ENCODE data around the gene METAP1D.
"Not testable (repeated sequence)": the region's sequence is repeated elsewhere in the genome, so short reads cannot be mapped to it uniquely, and the experiment has no call there.

METAP1D gene

DNA sequence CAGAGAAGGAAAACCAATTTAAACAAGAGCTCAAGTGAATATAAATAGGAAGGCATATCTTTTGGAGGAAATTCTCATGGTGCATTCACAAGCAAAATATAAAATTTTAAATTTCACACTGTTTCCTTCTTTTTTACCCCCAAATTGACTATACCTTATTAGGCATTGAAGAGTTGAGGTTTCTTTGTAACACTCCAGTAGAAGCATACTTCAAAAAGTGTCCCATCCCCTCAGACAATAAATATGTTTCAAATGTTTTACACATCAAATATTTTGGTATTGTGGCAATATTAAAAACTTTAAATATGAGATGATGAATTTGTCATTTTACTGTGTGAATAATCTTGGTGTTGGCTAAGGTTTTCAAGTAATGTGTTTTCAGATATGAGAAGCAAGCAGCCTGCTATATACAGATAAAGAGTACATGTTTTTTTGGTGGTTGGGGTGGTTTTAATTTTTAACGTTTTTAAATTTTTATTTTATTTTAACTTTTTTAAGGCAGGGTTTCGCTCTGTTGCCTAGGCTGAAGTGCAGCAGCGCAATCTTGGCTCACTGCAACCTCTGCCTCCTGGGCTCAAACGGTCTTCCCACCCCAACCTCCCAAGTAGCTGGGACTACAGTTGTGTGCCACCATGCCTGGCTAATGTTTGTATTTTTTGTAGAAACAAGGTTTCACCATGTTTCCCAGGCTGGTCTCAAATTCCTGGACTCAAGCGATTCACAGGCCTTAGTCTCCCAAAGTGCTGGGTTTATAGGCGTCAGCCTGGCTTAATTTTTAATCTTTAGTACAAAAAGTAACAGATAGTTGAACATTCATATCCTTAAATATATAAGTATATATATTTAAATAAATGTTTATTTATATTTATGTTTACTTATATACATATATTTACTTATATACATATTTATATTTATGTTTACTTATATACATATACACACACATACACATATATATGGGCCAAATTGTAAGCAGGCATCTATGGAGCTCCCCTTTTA, 49.1 kb downstream of the METAP1D start:
- no peak for DNase-seq (ENCODE audit: low read depth)

DNA sequence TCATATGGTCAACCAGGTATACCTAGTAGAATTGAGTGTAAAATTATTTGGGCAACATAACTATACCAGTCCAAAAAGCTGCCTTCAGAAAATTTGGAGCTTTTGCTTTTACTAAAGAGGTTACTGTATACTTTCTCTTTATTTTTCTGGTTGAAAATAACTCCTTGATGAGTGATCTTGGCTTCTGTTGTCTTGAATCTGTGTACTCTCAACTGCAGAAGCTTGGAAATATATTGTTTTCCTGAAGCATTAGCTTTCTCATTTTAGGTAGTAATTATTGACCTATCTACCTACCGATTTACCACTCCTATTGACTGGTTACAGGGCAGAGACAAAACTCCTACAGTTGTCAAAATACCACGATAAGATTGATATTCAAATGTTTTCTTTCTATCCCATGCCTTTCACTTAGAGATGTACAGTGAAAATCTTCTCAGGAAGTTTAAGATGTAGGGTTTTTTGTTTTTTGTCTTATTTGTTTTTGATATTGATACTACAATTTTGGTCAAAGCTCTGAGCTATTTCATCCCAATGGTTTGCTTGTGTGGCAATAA, 49.9 kb downstream of the METAP1D start:
- DNase-seq (ENCODE audit: low read depth), result no peak

DNA sequence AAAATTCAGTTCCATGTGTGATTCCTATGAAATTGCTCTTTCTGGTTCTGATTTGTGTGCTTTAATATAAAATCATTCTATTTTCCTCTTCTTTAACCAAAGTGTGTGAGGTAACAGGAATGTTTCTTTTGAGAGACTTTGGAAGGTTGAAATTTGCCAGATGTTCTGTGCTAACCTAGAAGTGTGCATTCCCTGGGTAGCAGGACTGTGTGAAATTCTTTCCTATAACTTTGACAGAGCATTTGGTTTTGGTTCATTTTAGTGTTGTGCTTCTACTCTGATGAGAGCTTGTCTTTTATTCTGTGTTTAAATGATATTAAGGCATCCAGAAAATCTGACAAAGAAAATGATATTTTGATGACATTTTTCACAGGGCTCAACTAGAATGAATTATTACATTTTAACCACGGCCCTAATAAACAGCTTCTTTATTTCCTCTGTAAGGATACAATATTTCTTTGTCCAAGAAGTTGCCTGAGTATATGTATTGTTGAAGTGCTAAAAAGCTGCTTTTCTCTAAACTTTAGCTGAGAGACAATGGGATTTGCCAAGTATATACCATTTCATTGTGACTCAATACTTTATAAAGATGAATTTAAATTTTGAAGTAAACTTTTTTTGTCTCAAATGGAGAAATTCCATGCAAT, 50.8 kb downstream of the METAP1D start:
- no peak for DNase-seq (ENCODE audit: low read depth)

GRCh38 chr2:172052000-172052983, 52.5 kb downstream of the METAP1D start:
- no peak for DNase-seq (ENCODE audit: low read depth)

GRCh38 chr2:172053486-172053885, 53.7 kb downstream of the METAP1D start:
- no peak for DNase-seq (ENCODE audit: low read depth)

GRCh38 chr2:172056293-172056692, 56.5 kb downstream of the METAP1D start:
- DNase-seq (ENCODE audit: low read depth), result no peak

DNA sequence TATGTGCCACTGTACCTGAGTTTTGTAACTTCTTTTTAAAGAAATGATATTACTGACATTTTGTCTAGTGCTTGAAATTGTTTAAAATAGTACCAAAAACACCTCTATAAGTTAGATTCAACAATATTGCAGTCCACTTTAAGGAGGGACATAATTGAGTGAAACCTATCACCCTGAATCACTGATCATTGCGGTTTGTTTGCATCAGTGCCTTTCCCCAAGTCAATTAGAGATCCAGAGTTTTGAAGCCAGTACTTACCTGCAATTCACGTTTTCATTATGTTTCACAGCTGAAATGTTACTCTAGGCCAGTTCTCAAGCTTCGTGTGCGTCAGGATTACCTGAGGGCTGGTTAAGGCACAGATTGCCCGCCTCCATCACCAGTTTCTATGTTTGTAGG, 58.9 kb downstream of the METAP1D start:
- no peak for DNase-seq (ENCODE audit: low read depth)

GRCh38 chr2:172060118-172060517, 60.4 kb downstream of the METAP1D start:
- not testable (repeated sequence) for DNase-seq (ENCODE audit: low read depth)

DNA sequence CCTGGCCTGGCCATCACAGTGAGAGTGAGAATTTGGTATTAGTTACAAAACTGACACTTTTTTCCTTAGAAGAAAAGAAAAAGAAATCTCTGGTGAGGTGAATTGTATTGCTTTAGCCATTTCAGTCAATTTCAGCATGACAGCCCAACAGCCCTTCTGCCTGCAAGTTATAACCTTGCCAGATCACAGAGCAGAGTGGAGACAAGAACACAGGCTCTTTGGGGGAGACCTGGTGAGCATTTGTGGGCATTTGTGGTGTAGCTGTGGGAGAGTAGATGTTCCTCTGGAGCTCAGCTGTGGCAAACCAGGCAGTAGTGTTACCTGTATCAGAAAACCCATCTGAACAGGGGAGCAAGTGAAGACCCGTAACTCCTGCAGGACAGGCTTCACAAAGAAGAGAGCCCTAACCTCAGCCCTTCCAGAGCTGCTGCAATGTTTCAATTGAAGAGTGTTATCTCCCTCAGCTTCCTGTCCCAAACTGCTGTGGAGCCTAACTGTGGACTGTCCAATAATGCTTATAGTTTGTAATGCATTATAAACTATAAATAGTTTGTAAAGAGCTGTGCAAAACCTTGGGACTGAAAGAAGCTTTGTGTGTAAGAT, 62.8 kb downstream of the METAP1D start:
- no peak for DNase-seq (ENCODE audit: low read depth)

GRCh38 chr2:172063446-172063845, 63.7 kb downstream of the METAP1D start:
- DNase-seq (ENCODE audit: low read depth), result no peak

DNA sequence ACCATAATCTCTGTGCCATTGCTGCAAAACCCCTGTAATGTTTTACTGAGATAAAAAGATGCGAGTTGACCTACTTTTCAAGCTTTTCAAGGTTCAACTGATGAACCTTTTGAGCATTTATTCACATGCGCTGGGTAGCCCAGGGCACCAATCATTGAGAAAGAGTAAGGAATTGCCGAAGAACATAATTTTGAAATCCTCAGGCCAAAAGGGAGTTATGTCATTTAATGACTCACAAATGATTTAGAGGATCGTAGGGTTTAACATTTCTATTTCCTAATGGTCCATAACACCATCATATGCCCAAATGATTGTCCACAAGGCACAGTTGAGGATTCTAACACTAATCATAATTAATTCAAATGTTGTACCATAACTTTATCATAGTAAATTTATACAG, 65.4 kb downstream of the METAP1D start:
- no peak for DNase-seq (ENCODE audit: low read depth)

DNA sequence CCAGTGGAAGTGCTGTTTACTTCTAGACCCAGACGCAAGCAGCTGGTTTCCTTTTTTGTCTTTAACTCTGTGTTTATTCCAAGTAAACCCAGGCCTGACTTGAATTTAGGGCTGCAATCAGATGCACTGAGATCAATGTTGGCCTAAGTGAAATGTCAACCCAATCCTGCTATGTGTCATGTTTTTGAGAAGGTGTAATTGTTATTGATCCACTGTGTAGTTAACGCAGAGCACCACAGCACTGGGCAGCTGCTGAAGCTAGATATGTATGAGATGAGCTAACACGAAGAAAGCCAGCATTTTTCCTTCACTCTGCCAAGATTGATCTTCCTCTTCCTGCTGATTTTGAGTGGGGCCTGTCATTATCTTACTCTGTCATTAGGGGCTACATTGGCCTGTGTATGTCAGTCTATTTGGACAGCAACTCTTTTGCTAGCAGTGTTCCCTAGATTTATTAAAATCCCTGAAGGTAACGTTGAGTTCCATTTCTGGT, 66.7 kb downstream of the METAP1D start:
- no peak for DNase-seq (ENCODE audit: low read depth)

GRCh38 chr2:172067905-172068304, 68.2 kb downstream of the METAP1D start:
- not testable (repeated sequence) for DNase-seq (ENCODE audit: low read depth)

DNA sequence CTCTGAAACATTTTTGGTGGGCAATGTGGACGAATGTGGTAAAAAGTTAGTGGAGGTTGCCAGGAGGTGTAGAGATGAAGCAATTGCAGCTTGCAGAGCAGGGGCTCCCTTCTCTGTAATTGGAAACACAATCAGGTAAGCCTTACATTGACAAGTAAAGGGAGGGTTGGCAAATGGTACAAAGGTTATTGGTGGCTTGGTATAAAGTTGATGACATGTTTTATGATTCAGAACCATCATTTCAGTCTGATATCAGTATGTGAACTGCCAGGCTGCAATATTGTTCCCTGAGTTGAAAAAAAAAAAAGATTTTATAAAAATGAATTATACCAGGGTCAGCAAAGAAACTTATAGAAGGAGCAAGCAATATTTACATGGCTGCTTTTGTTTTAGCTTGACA, 71.2 kb downstream of the METAP1D start:
- DNase-seq (ENCODE audit: low read depth), result no peak

DNA sequence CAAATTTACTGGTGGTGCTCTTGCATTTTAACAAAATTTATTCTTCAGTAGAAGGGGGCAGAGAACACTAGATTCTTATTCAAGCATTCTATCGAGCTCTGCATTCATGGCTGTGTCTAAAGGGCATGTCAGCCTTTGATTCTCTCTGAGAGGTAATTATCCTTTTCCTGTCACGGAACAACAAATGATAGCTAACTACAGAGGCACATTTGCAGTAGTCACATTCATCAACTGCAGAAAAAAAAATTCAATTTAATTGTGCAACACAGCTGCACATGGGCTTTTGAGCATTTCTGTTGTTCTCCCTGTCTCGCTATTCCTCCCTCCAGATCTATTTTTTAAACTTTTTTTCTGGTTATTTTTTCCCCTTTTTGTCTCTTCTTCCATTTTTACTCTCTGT, 72.5 kb downstream of the METAP1D start:
- no peak for DNase-seq (ENCODE audit: low read depth)

GRCh38 chr2:172072706-172073105, 73.0 kb downstream of the METAP1D start:
- DNase-seq (ENCODE audit: low read depth), result no peak

DNA sequence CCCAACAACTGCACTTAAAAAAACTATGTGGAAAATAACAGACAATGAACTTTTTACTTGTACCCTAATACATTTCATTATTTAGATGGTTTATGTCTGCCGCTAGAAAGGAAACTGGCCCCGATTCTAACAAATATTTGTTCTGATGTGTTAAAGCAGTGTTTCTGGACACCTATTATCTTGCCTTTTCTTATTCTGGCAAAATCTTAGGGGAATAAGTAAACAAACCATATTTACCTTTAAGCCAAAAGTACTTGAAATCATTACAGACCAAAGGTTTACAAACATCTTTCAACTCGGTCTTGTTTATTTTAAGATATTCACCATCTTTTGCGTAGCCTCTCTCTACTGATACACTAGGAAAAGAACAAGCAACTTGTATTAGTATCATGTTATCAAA, 73.8 kb downstream of the METAP1D start:
- no peak for DNase-seq (ENCODE audit: low read depth)

DNA sequence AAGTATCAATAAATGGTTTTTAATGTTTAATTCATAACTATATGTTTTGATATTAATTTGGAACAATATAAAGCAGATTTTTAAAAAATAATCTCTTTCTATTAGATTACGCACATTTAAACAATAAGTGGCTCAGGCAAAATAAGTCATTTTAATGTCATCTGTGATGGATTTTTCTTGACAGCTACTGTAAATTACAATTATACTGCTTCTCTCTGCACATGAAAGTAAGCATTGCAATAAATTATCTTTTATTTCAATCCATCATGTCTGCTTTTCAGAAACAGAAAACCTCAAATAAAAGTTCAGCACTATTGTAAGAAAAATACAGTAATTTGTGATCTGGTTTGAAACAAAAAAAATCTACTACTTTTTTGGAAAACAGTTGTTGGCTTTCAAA, 74.5 kb downstream of the METAP1D start:
- no peak for DNase-seq (ENCODE audit: low read depth)

DNA sequence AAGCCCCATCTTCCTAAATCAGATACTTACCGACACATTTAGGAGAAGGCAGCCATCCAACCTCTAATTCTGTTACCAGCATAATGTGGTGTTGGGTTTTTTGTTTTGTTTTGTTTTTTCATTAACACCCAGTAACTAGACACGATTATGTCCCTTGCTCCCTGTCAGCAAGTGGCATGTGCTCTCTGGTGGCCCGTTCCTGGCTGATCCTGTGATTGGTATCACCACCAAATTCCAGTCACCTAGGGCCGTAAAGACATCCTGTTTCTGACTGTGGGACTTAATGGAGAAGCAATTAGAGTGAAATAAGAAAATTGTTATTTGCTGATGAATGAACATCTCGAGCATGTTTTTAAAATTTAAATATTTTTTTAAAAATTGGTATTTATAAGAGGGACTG, 79.7 kb downstream of the METAP1D start:
- no peak for DNase-seq (ENCODE audit: low read depth)

DNA sequence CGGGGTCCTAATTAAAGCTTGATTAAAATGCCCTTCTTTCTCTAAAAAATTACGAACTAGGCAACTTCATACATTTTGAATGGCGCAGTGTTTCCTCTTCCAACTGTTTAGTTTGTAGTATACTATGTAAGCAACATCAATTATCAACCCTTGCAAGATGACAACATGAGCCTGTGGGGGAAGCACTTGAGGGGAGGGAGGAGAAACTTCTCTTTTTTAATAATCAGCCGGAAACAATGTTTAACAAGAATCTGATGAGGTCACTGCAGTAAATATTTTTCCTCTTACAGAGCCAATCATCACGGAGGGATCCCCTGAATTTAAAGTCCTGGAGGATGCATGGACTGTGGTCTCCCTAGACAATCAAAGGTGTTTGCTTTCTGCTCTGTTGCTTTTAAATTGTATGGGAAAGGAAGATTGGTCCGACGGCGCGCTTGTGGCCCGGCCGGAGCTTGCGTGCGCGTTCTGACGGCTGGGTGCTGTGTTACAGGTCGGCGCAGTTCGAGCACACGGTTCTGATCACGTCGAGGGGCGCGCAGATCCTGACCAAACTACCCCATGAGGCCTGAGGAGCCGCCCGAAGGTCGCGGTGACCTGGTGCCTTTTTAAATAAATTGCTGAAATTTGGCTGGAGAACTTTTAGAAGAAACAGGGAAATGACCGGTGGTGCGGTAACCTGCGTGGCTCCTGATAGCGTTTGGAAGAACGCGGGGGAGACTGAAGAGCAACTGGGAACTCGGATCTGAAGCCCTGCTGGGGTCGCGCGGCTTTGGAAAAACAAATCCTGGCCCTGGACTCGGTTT, 80.3 kb downstream of the METAP1D start:
- no peak for DNase-seq (ENCODE audit: low read depth)
